Globus pallidus (tissue), 1 donor: Measurements from ENCODE around the gene FZD2.
A peak's percentile ranks its signal among the peaks of the same experiment; 100 is the strongest.
"Not testable (repeated sequence)": the region's sequence is repeated elsewhere in the genome, so short reads cannot be mapped to it uniquely, and the experiment has no call there.

Experiments used
- DNase-seq: peaks from one replicate; pipeline ENCODE4 v3.0.0-alpha.2; 2015; ENCODE audit warnings: low spot score

FZD2 gene

DNA sequence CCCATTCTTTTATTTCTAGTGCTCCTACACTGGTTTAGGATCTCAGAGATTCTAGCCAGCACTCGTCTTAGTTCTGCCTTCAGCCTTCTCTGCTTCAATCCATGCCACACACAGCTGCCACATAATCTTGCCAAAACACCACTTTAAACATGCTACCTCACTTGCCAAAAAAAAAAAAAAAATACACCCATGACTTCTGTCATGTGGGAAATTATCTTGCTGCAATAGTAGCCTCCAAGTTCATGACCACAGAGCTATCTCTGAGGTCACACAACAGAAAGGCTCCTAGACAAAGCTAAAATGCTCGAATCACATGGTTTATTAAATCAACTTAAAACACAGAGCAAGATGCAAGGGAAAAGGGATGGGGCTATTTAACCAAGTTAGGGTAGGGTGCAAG lies 18.1 kb downstream of the FZD2 start:
- DNase-seq, result no peak

DNA sequence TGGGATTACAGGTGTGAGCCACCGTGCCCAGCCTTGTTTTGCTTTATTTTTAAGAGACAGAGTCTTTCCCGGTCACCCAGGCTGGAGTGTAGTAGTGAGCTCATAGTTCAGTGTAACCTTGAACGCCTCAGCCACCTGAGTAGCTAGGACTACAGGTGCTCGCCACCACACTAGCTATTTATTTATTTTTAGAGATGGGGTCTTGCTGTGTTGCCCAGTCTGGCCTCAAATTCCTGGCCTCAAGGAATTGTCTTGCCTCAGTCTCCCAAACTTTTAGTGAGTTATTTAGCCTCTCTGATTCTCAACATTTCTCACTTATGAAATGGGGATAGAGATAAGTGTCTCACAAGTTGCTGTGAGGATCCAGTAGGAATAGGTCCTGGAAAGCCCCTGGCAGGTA lies 21.7 kb downstream of the FZD2 start:
- DNase-seq, result no peak

DNA sequence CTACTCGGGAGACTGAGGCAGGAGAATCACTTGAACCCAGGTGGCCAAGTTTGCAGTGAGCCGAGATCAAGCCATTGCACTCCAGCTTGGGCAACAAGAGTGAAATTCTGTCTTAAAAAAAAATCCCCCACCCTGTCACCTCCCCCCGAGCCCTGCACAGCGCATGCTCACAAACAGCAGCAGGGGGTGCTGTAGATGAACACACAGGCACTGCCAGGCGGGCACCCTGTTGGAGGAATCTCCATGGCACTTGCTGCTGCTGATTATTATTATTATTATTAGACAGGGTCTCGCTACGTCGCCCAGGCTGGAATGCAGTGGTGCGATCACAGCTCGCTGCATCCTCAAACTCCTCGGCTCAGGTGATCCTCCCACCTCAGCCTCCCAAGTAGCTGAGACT lies 24.6 kb downstream of the FZD2 start:
- DNase-seq, result no peak

- DNase-seq, result no peak
Observed at GRCh38 chr17:44584443-44584842, 27.2 kb downstream of the FZD2 start.

DNA sequence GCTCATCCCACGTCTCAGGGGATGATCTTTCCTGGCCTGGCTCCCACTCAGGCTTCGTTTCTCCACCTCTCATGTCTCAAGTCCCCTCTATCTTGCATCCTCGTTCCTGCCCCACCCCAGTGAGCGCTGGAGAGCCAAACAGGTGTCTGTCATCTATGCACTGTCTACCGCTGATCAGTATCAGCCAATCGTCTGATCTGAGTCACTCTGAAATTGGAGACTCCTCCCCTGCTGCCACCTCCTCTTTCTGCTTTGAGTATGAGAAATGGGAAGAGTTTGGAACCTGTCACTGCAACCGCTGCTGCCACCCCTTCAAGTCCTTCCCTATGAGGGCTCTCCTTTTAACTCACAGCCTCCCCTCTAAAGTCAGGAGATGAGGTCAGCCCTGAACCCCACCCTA lies 28.0 kb downstream of the FZD2 start:
- DNase-seq, result no peak

DNA sequence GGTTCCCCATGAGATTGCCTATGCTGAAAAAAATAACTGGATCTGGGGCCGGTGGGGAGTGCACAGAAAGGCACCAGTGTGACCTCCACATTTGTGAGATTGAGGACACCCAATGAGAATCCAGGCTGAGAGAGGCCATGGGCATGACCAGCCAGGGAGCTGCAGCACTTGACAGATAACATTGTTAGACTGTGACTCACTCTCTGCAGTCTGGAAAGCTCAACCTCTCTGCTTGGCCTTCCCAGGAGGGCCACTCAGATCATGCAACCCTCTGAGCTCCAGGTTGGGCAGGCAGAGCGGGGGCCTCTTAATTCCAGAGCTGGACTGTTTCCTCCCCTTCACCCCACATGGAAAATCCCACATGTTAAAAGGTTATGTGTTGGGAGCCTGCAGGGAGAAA lies 30.1 kb downstream of the FZD2 start:
- no peak for DNase-seq

- no peak for DNase-seq
Observed at GRCh38 chr17:44589316-44590071, 32.2 kb downstream of the FZD2 start.

GRCh38 chr17:44590072-44590462 lies 32.8 kb downstream of the FZD2 start:
- DNase-seq, result not testable (repeated sequence)

DNA sequence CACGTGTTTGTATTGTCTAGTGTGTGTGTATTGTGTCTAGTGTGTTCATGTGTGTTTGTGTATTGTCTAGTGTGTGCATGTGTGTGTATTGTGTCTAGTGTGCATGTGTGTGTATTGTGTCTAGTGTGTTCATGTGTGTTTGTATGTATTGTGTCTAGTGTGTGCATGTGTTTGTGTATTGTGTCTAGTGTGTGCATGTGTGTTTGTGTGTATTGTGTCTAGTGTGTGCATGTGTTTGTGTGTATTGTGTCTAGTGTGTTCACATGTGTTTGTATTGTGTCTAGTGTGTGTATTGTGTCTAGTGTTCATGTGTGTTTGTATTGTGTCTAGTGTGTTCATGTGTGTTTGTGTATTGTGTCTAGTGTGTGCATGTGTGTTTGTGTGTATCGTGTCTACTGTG lies 33.5 kb downstream of the FZD2 start:
- DNase-seq, result not testable (repeated sequence)

GRCh38 chr17:44591206-44591605 lies 33.9 kb downstream of the FZD2 start:
- no peak for DNase-seq

GRCh38 chr17:44593156-44593555 lies 35.9 kb downstream of the FZD2 start:
- no peak for DNase-seq

- no peak for DNase-seq
Observed at GRCh38 chr17:44595216-44595775, 38.0 kb downstream of the FZD2 start.

GRCh38 chr17:44598329-44598728 lies 41.0 kb downstream of the FZD2 start:
- DNase-seq, result no peak

DNA sequence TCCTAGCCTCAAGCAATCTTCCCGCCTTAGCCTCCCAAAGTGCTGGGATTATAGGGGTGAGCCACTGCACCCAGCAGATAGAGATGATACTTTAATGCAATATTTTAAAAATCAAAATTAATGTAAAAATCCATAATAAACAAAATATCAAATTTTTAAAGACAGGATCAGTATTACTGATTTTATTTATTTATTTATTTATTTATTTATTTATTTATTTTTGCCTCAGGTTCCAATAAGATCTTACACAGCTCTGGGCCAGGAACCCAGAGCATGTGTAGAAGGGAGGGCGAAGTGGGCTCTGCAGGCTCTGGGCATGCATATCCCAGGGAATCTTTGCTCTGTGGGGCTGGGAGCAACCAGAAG lies 41.6 kb downstream of the FZD2 start:
- no peak for DNase-seq

- DNase-seq, result peak; percentile 2
Observed at GRCh38 chr17:44599298-44600175, 42.3 kb downstream of the FZD2 start.

DNA sequence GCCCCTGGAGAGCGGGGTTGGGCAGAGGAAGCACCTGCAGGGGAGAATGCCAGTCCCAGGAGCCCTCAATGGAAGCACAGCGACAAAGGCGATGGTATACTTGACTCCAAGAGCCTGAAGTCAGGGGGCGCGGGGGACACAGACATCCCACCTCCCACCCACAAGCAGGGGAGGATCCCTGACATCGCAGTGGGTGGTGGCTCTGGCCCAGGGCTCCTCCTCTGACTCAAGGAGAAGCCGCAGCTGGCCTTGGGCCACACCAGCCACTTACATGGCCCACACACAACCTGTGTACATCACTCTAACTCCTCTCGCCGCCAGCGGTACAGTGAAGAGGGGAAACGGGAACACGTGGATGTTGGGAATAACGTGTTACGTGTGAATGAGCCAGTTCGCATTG lies 44.3 kb downstream of the FZD2 start:
- DNase-seq, result no peak

DNA sequence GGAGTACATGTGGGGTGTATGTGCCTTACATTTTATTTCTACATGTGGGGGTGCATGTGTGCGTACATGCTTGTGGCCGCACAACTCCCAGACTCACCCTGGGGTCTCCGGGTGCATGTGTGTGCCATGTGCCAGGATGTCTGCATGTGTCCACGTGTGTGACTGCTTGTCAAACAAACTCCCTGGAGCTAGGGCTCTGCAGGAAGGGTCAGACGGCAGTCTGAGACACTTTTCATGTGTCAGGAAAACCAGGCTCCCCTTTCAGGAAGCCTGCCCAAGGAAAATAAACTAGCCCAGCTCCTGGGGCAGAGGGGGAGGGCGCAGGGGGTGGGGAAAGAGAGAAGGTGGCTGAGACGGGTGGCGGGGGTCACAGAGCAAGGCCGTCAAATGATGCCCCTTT lies 44.7 kb downstream of the FZD2 start:
- DNase-seq, result no peak

GRCh38 chr17:44602390-44602789 lies 45.1 kb downstream of the FZD2 start:
- no peak for DNase-seq

DNA sequence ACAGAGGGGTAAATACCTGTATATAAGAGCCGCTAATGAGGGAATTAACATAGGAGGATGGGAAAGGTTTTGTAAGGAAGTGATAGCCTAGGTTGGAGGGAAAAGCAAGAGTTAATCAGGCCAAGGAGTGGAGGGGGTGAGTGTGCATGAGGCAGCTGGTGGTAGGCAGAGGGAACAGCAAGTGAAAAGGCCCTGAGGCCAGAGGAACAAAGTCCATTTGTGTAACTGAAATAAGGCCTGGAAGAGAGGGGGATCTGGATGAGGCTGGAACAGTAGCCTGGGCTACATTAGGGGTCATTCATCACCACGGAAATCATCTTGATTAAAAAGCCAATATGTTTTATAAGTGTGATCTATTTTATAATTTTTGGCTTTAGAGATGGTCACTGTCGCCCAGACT lies 45.7 kb downstream of the FZD2 start:
- DNase-seq, result no peak

GRCh38 chr17:44604116-44604761 lies 47.0 kb downstream of the FZD2 start:
- no peak for DNase-seq

DNA sequence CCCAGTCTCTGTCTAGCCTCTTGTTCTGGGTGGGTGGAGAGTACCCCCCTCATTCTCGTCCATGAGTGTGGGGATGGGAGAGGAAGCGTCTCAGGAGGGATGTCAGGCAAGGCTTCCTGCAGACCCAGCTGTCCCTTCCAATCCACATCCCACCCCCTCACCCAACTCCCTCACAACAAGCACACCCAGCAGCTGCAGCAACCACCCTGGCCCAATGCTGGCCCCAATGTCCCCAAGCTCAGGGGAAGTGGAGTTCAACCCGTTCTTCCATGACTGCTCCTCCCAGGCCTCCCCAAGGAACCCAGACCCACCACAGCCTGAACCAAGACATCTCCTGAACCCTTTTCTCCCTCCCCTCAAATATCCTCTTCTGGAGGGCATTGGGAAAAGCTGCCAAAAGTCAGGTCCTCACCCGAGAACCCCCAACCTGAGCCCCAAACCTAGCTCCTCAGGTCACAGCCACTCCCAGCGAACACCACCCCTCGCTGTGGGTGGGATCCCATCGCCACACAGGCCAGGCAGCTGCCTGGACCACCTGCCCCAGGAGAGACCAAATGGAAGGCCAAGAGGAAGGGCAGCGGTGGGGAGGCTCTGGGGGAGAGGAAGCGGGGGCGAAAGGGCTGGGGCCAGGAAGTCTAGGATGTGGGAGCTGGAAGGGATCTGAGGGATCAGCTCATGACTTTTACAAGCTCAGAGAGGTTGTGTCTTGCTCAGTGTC lies 47.6 kb downstream of the FZD2 start:
- no peak for DNase-seq

DNA sequence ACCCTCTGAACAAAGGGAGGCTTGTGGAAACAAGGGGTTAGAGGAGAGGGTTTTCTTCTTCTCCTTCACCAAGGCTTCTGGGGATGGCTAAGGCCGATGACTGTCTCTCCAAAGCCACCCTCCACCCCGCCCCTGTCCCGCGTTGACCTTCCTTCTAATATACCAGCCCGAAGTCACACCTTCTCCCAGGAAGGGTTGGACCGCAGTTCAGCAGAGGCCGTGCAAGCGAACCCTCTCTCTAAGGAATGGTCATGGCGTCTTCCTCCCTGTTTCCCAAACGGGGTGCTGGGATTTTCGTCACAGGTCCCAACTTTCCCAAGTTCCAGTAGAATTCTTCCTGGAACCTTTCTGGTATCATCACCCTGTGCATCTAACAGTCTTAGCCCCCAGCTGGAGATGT lies 49.4 kb downstream of the FZD2 start:
- no peak for DNase-seq
